ENCODE measurements around the gene EP400. TPM values are rescaled to one million over a fixed set of nuclear protein-coding genes. Genes with fewer than 3 reads are reported as not detected.
A peak's percentile ranks its signal among the peaks of the same experiment; 100 is the strongest.
"Not testable (repeated sequence)": the region's sequence is repeated elsewhere in the genome, so short reads cannot be mapped to it uniquely, and the experiment has no call there.

Gene EP400
- total RNA-seq, 1 experiment from 2014 or later, result 10.8 TPM

DNA sequence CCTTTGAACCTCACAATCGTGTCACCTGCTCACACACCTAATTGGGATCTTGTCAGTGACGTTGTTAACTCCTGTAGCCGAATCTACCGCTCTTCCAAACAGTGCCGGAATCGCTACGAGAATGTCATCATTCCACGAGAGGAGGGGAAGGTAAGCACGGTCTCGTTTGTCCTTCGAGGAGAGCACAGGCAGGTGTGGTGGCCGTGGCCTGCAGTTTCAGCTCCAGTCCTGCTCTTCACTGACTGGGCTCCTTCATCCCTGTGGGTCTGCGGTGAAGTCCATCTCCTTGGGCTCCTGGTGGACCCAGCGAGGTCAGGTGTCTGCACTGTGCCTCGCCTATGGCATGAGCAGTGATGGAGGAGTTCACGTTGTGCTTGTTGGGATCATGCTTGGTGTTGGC is 96.0 kb downstream of the EP400 start:
- no peak for DNase-seq (ENCODE audit: low read depth)

DNA sequence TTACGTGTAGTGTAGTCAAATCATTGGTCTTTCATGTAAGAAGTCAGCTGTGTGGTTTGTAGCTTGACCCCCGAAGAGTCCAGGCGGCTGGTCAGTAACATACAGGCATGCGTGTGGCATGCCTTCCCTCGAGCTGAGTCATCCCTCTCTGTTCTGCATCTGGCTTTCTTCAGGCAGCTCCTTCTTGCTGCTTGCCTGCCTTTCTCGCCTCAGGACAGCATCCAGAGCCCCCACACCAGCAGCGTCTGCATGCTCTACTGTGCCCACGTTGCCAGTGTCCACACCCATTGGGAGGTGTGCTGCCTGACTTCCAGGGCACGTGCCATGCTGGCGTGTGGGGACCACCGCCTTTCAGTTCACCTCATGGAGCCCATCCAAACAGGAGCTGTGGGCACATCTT is 96.8 kb downstream of the EP400 start:
- peak; percentile 32 for DNase-seq (ENCODE audit: low read depth)

DNA sequence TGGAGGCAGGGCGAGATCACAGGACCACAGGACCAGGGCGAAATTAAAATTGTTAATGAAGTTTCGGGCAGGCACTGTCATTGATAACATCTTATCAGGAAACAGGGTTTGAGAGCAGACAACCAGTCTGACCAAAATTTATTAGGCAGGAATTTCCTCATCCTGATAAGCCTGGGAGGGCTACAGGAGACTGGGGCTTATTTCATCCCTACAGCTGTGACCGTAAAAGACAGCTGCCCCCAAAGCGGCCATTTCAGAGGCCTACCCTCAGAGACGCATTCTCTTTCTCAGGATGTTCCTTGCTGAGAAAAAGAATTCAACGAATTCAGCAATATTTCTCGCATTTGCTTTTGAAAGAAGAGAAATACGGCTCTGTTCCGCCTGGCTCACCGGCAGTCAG is 97.9 kb downstream of the EP400 start:
- DNase-seq (ENCODE audit: low read depth), result not testable (repeated sequence)

DNA sequence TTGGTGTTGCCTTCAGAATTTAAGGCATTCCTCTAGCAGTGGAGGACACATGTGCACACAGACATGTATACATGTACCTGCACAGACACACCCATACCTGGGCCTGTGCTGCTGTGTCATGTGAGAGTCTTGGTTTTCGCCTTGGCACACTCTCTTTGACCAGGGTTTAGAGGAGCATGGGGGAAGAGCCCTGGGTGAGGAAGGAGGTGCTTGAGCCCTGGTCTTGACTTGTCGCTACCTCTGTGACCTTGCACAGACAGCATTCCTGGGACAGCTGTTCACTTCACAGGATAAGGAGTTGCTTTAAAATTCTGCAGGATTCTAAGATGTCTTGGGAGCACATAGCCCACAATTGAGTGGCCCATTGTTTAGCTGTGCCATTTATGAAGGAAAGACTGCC is 99.7 kb downstream of the EP400 start:
- no peak for DNase-seq (ENCODE audit: low read depth)

DNA sequence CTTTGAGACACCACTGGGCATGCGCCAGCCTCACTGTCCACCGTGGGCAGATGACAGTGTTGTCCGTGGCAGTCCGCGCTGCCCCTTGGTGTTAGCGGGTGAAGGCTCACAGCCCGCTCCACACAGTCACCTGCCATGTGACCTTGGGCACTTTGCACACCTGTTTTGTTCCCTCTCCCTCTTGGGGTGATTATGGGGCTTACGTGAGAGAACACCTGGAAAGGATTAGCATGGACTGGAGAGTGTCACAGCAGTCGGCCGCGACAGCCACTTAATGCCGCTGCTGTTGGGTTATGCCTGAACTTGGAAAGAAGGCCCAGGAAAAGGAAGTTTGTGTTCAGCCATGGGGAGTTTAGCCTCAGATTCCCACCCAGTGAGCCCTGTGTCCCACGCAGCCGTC is 100.1 kb downstream of the EP400 start:
- no peak for DNase-seq (ENCODE audit: low read depth)

GRCh38 chr12:132051718-132052117 is 102.0 kb downstream of the EP400 start:
- DNase-seq (ENCODE audit: low read depth), result peak; percentile 38

DNA sequence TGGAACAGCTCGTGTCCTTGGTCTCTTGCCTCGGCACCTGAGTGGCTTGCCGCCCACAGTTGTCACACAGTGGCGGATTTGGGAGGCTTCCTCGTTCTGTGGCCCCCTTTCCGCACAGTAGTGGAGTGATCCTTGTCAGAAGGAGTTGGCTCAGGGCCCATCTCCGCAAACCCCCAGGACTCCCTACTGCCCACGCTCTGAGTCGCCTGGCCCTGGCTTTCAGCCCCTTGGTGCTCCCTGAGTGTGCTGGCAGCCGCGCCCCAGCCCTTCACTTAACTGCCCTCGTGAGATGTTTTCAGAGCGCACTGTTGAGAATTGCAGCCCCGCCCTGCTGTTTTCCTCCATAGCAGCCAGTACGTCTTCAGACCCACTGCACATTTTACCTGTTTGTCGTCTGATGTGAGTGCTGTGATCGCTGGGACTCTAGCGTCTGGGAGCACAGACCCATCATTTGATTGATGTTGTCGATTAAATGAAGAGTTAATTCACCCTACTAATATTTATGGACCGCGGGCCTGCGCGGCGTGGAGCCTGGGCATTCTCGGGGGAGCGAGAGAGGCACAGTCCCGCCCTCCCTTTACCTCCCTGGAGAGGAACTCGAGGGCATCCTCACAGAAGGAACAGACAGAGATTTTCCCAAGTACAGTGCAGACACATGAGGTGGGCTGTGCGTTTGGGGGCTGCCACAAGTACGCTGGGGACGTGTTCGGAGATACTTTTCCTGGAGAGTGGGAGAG is 102.6 kb downstream of the EP400 start:
- DNase-seq (ENCODE audit: low read depth), result no peak

- DNase-seq (ENCODE audit: low read depth), result no peak
Observed at GRCh38 chr12:132053338-132054330, 103.9 kb downstream of the EP400 start.

GRCh38 chr12:132054983-132055382 is 105.2 kb downstream of the EP400 start:
- no peak for DNase-seq (ENCODE audit: low read depth)

- no peak for DNase-seq (ENCODE audit: low read depth)
Observed at GRCh38 chr12:132055535-132056096, 105.9 kb downstream of the EP400 start.

- no peak for DNase-seq (ENCODE audit: low read depth)
Observed at GRCh38 chr12:132056320-132056719, 106.6 kb downstream of the EP400 start.

GRCh38 chr12:132056951-132057350 is 107.2 kb downstream of the EP400 start:
- DNase-seq (ENCODE audit: low read depth), result no peak

DNA sequence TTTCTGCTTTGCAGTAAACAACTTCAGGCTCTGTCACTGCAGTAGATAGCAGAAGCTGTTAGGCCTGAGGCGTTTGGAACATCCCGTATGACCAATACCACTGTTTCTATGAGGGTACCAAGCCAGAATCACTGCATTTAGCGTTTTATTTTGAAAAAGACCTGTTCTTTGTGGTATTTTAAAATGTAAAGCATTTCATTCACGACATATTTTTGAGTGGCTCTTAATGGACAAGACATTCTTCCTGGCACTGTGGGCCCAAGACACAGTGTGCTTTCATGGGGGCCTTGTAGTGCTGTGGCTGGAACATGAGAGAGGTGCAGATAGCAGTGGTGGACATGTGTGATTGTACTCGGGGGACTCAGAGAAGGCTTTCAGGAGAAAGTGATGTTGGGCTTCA is 107.9 kb downstream of the EP400 start:
- DNase-seq (ENCODE audit: low read depth), result no peak

- no peak for DNase-seq (ENCODE audit: low read depth)
Observed at GRCh38 chr12:132061197-132061596, 111.5 kb downstream of the EP400 start.

GRCh38 chr12:132061641-132062430 is 112.1 kb downstream of the EP400 start:
- DNase-seq (ENCODE audit: low read depth), result no peak

DNA sequence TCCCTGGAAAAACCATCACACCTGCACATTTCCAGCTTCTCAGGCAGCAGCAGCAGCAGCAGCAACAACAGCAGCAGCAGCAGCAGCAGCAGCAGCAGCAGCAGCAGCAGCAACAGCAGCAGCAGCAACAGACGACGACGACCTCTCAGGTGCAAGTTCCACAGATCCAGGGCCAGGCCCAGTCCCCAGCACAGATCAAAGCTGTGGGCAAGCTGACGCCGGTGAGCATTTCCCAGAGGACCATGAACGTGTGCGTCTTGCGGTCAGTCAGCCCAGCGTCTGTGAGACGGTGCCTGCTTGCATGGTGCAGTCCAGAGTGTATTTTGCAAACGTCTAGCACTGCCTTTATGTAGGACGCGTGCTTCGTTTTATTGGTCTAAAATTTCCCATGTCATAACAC is 112.7 kb downstream of the EP400 start:
- no peak for DNase-seq (ENCODE audit: low read depth)

DNA sequence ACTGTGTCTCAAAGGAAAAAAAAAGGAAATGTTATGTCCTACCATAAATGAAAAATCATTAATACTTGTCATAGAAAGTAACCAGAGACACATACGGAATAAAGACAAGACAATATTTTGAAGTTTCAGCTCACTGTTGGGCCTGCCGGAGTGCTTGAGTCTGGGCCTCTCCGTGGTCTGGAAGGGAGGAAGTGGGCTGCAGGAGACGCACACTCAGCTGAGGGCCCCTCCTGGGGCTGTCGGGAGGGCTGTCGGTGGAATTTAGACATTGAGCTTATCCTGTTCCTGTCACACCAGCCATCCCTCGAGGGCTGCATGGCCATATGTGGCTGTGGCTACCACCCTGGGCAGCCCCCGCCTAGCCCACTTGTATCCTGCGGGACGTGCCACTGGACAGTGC is 113.7 kb downstream of the EP400 start:
- no peak for DNase-seq (ENCODE audit: low read depth)

- no peak for DNase-seq (ENCODE audit: low read depth)
Observed at GRCh38 chr12:132064631-132065030, 114.9 kb downstream of the EP400 start.

GRCh38 chr12:132065203-132065602 is 115.5 kb downstream of the EP400 start:
- no peak for DNase-seq (ENCODE audit: low read depth)

DNA sequence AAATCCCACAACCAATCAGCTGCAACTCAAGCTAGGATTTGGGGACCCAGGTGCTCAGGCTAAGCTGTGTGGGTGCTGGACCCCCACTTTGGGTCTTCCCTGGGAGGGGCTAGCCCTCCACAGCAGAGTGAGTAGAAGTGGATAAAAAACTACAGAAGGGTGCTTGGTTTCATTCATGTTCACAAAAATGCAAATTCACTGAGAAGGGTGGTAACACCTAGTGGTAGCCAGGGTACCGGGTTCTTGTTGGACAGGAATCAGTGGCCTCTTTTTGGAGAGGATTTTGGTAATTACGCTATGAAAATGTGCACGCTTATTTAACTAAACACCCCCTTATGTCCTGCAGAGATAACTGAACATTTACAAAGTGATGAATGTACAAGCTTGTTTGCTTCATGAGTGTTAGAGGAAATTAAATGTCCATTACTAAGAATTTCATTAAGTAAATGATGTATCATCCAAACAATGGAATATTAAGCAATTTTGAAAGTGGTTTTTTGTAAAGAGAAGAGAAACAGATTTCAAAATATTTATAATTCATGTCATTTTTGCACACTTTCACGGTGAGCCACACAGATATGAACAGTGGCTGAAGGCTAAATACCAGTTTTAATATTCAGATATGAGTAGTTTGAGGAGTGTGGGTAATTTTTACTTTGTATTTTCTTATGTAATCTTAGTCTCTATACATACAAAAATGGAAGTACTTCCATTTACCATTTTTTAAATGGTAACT is 116.0 kb downstream of the EP400 start:
- no peak for DNase-seq (ENCODE audit: low read depth)

GRCh38 chr12:132066345-132066685 is 116.6 kb downstream of the EP400 start:
- no peak for DNase-seq (ENCODE audit: low read depth)

Data from HT1080 (cell line).